Ovary (tissue), 9 donors: Measurements from ENCODE around the gene PTPN1. TPM values are rescaled to one million over a fixed set of nuclear protein-coding genes. Genes with fewer than 3 reads are reported as not detected.

ENCODE experiments used
- DNase-seq, 5 donors: peaks; one replicate each; pipeline ENCODE4 v3.0.0-alpha.2; 2019 to 2020
- H3K27ac ChIP-seq, 2 donors: fragments of 200-600 bp; one replicate each; pipeline versions ENCODE4 v1.5.1 to v1.8.0; 2019 to 2022
- H3K27me3 ChIP-seq: fragments of 200-600 bp; one replicate; pipeline ENCODE4 v1.8.0; 2022
- H3K36me3 ChIP-seq: fragments of 200-600 bp; sonication (generic); one replicate; pipeline ENCODE4 v1.5.1; 2019
- H3K4me1 ChIP-seq: one replicate; pipeline ENCODE4 v1.8.1; 2013; ENCODE audit warnings: mild to moderate bottlenecking, moderate library complexity; ENCODE audit not compliant: insufficient read depth
- H3K4me3 ChIP-seq: fragments of 200-600 bp; sonication (generic); one replicate; pipeline ENCODE4 v1.5.1; 2017
- H3K9me3 ChIP-seq, 2 donors: fragments of 200-600 bp in 1 of 2; sonication (generic) in 1 of 2; one replicate each; pipeline versions ENCODE4 v1.5.1 to v1.8.1; 2013 to 2019; ENCODE audit warnings: mild to moderate bottlenecking in 1 of 2, moderate library complexity in 1 of 2
- CTCF ChIP-seq, 3 donors: fragments of 450-650 bp in 2 of 3; fragments of 200-600 bp in 1 of 3; IDR thresholded peaks; one replicate each; pipeline versions ENCODE4 v1.5.1 to v1.8.0; 2016 to 2022; ENCODE audit warnings: antibody characterized with exemption in 3 of 3, mild to moderate bottlenecking in 1 of 3
- EP300 ChIP-seq: sonication (generic); formaldehyde crosslinking; IDR thresholded peaks from one replicate; pipeline ENCODE4 v1.6.1; 2017; ENCODE audit warnings: antibody characterized with exemption
- POLR2A ChIP-seq: fragments of 450-650 bp; IDR thresholded peaks from one replicate; pipeline ENCODE4 v1.6.1; 2017; ENCODE audit warnings: antibody characterized with exemption, mild to moderate bottlenecking, moderate library complexity
- WGBS, 3 donors: extraction: QIAGEN DNeasy Blood & Tissue Kit in 1 of 3; methylation state at CpG; one replicate each; pipeline versions ENCODE4 v1.1.5 to v1.1.7; 2013 to 2017; 5-methylcytosine and 5-hydroxymethylcytosine counted together
- intact Hi-C, 4 donors: fragments of 100-400 bp; cut with DNase I; formaldehyde crosslinking; loops; one replicate each; pipeline versions ENCODE4 v1.11.0 to v1.15.1; 2022 to 2023
- polyA plus RNA-seq, 2 donors: library from polyadenylated mRNA; stranded (reverse); fragments of 200-250 nt in 1 of 2; fragments of 350-450 nt in 1 of 2; fragmentation: Illumina TruSeq in 1 of 2; extraction: RNeasy Lipid Tissue Mini Kit (QIAGEN cat#74804) in 1 of 2; gene quantifications; one replicate each; pipeline ENCODE4 v1.2.3, GENCODE V29; 2013 to 2014
- total RNA-seq, 7 donors: library from RNA; depleted of rRNA in 2 of 7; stranded (reverse); fragments of >200 nt in 2 of 7; fragmentation: NEBNext Ultra II Directional in 3 of 7; extraction: Animal tissue kit (Norgen Biotek cat#: 25700) in 3 of 7; gene quantifications; one replicate each; pipeline versions ENCODE4 v1.1.0 to v1.2.4, GENCODE V29; 2016 to 2023
- donor health status: DM: no; HTN: no; CAD: no; lungs with moderate emphysema.
- donor health status: DM: no; HTN: no; CAD: no.
- donor health status: Bipolar disorder and iron deficiency.
- donor health status: DM: yes; HTN: yes; CAD: no.
- donor health status: DM: no; HTN: no; CAD: no.
- donor health status: DM: yes; HTN: yes; CAD: no.

PTPN1 gene
- total and polyA plus RNA-seq, 9 donors: 17.6 to 36.7 (median 26.6) TPM

GRCh38 chr20:50559856-50560638, 49.9 kb downstream of the PTPN1 start:
- Histone ChIP-seq H3K36me3 (no peaks in the 10 kb centered on the region), H3K4me1 (peaks cover 23% of the 10 kb centered on the region), H3K4me3 (no peak overlapping the region), H3K9me3 (no peaks in the 10 kb centered on the region), H3K27me3 (no peaks in the 10 kb centered on the region), H3K27ac (no peak overlapping the region)
- intact Hi-C loops: no loop called here
- no peak for TF ChIP-seq CTCF (IDR thresholded peaks at IDR 0.05)
- no peak for TF ChIP-seq EP300
- no peak for TF ChIP-seq POLR2A
- DNase-seq: no peak
- 67 to 73% (median 70%) methylated on average over 8 of the region's 8 CpGs for WGBS, 3 donors

- peaks cover 23% of the 10 kb centered on the region for H3K4me1 ChIP-seq
- intact Hi-C loops: no loop called here
- TF ChIP-seq POLR2A (no peak), CTCF (IDR thresholded peaks at IDR 0.05) (no peak), EP300 (no peak)
- no peaks in the 10 kb centered on the region for H3K9me3 ChIP-seq
- no peaks in the 10 kb centered on the region for H3K36me3 ChIP-seq
- no peak for DNase-seq
- no peaks in the 10 kb centered on the region for H3K27me3 ChIP-seq
- 58 to 72% (median 67%) methylated on average over 5 of the region's 5 CpGs for WGBS, 3 donors
- H3K27ac ChIP-seq: no peak overlapping the region
- no peak overlapping the region for H3K4me3 ChIP-seq
Measured at GRCh38 chr20:50560867-50561266, 50.7 kb downstream of the PTPN1 start.

GRCh38 chr20:50561379-50562078, 51.3 kb downstream of the PTPN1 start:
- Histone ChIP-seq H3K4me1 (peaks cover 21% of the 10 kb centered on the region), H3K36me3 (no peaks in the 10 kb centered on the region), H3K27me3 (no peaks in the 10 kb centered on the region), H3K27ac (no peak overlapping the region), H3K4me3 (no peak overlapping the region), H3K9me3 (no peaks in the 10 kb centered on the region)
- DNase-seq: peak in 3 of 5 donors; percentile 38 to 59 (median 51)
- intact Hi-C loops: no loop called here
- TF ChIP-seq CTCF (IDR thresholded peaks at IDR 0.05): no peak
- no peak for TF ChIP-seq POLR2A
- no peak for TF ChIP-seq EP300
- 62 to 69% (median 64%) methylated on average over 17 of the region's 17 CpGs for WGBS, 3 donors

- H3K9me3 ChIP-seq: no peaks in the 10 kb centered on the region
- H3K27ac ChIP-seq: no peak overlapping the region
- H3K27me3 ChIP-seq: no peaks in the 10 kb centered on the region
- no peak for DNase-seq
- H3K36me3 ChIP-seq: no peaks in the 10 kb centered on the region
- 86 to 89% (median 86%) methylated on average over 7 of the region's 7 CpGs for WGBS, 3 donors
- no peak overlapping the region for H3K4me3 ChIP-seq
- intact Hi-C loops: no loop called here
- TF ChIP-seq EP300 (no peak), CTCF (IDR thresholded peaks at IDR 0.05) (no peak), POLR2A (no peak)
- peaks cover 21% of the 10 kb centered on the region for H3K4me1 ChIP-seq
Measured at GRCh38 chr20:50562262-50562701, 52.1 kb downstream of the PTPN1 start.
